Activated CD4-positive, alpha-beta T cell treated with anti-CD3 and anti-CD28 coated beads, Interleukin-2, Interleukin-6, amounts not matched to agents 100 ng/mL and 50 ng/mL, durations not matched to agents 16 hours and 8 hours (primary cell): Measurements from ENCODE around the gene PAM.
"Not testable (repeated sequence)": the region's sequence is repeated elsewhere in the genome, so short reads cannot be mapped to it uniquely, and the experiment has no call there.

Source experiments
- DNase-seq: peaks from one replicate; pipeline ENCODE4 v3.0.0-alpha.2; 2020

The PAM gene

GRCh38 chr5:102905056-102905455 is 150.0 kb downstream of the PAM start:
- no peak for DNase-seq

- not testable (repeated sequence) for DNase-seq
Measured at GRCh38 chr5:102907099-102907498, 152.0 kb downstream of the PAM start.

- no peak for DNase-seq
Measured at GRCh38 chr5:102910240-102911226, 155.4 kb downstream of the PAM start.

- DNase-seq: no peak
Measured at GRCh38 chr5:102911973-102912372, 156.9 kb downstream of the PAM start.

GRCh38 chr5:102916109-102916508 is 161.0 kb downstream of the PAM start:
- DNase-seq: no peak

- DNase-seq: no peak
Measured at GRCh38 chr5:102918986-102919610, 164.0 kb downstream of the PAM start.

- DNase-seq: no peak
Measured at GRCh38 chr5:102920762-102921161, 165.7 kb downstream of the PAM start.

GRCh38 chr5:102921341-102922044 is 166.4 kb downstream of the PAM start:
- no peak for DNase-seq

- no peak for DNase-seq
Measured at GRCh38 chr5:102922111-102922720, 167.1 kb downstream of the PAM start.

- DNase-seq: no peak
Measured at GRCh38 chr5:102922799-102923477, 167.8 kb downstream of the PAM start.

GRCh38 chr5:102924963-102925362 is 169.9 kb downstream of the PAM start:
- DNase-seq: no peak

GRCh38 chr5:102927007-102927406 is 171.9 kb downstream of the PAM start:
- no peak for DNase-seq

GRCh38 chr5:102930244-102930643 is 175.1 kb downstream of the PAM start:
- no peak for DNase-seq

GRCh38 chr5:102931085-102931725 is 176.1 kb downstream of the PAM start:
- DNase-seq: no peak

- peak; percentile 17 for DNase-seq
Measured at GRCh38 chr5:102932781-102933180, 177.7 kb downstream of the PAM start.

- DNase-seq: no peak
Measured at GRCh38 chr5:102933316-102933715, 178.2 kb downstream of the PAM start.

- no peak for DNase-seq
Measured at GRCh38 chr5:102933721-102934459, 178.8 kb downstream of the PAM start.

- no peak for DNase-seq
Measured at GRCh38 chr5:102937894-102938293, 182.8 kb downstream of the PAM start.

GRCh38 chr5:102941111-102941510 is 186.0 kb downstream of the PAM start:
- DNase-seq: no peak

- peak; percentile 4 for DNase-seq
Measured at GRCh38 chr5:102946414-102946813, 191.3 kb downstream of the PAM start.

GRCh38 chr5:102946971-102947370 is 191.9 kb downstream of the PAM start:
- no peak for DNase-seq
